Measurements from ENCODE around the gene KRTAP4-6.

GRCh38 chr17:41098481-41098880 lies 41.9 kb downstream of the KRTAP4-6 start:
- TF ChIP-seq CTCF (IDR thresholded peaks at IDR 0.05; ENCODE audit: low read depth, low read length) (no peak), EZH2phosphoT487 (IDR thresholded peaks at IDR 0.05; ENCODE audit: low read depth) (no peak)
